GM11168 (cell line): ENCODE measurements around the gene TAF3.
"Not testable (repeated sequence)": the region's sequence is repeated elsewhere in the genome, so short reads cannot be mapped to it uniquely, and the experiment has no call there.

Experiments used
- in situ Hi-C: fragments of 300-500 bp; cut with MboI; formaldehyde crosslinking; loops from one replicate; pipeline ENCODE4 v1.12.0; 2022; ENCODE audit warnings: low sequenced_read_pairs; ENCODE audit not compliant: unreplicated experiment

TAF3 gene

DNA sequence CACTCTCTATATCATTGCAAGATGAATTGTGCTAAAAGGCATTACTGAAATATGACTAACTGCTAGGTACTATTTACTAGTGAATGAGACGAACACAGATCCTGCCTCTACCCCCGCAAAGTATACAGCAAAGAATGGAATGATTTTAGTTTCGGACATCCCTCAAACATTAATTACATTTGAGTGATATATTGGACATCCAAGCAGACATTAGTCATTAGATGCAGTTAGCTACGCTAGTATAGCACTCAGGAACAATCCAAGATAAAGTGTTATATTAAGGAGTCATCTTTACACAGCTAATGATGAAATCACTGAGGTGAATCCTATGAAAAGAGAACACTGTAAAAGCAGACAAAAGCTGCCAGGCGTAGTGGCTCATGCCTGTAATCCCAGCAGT, 7.3 kb upstream of the TAF3 start:
- in situ Hi-C loops, result no loop called here

DNA sequence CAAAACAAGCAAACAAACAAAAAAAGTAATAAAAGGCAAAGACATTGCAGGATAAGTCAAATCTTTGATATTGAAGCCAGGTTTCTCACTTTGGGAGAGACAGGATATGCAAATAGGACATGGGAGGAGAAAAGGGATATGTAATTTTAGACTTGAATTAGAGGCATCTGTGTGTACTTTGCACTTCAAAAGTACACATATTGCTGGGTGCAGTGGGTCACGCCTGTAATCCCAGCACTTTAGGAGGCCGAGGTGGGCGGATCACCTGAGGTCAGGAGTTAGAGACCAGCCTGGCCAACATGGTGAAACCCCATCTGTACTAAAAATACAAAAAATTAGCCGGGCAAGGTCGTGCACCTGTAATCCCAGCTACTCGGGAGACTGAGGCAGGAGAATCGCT, 6.6 kb upstream of the TAF3 start:
- in situ Hi-C loops, result not testable (repeated sequence)

DNA sequence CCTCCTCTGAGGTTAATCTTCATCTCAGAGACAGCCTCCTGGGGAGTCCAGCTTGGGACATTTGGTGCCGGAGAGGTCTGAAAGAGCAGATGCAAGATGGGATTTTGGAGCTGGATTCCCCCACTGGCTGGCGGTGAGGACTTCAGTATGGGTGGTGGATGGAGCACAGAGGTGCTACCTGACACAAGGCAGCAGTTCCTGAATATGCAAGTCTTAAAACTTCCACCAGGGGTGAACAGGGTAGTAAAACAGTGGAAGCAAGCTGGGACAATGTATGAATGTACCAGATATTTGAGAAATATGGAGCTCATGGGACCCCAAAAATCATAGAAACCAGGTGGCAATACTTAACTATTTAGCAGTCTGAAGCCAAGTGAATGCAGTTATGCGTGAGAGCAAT, 4.8 kb upstream of the TAF3 start:
- in situ Hi-C loops, result no loop called here

DNA sequence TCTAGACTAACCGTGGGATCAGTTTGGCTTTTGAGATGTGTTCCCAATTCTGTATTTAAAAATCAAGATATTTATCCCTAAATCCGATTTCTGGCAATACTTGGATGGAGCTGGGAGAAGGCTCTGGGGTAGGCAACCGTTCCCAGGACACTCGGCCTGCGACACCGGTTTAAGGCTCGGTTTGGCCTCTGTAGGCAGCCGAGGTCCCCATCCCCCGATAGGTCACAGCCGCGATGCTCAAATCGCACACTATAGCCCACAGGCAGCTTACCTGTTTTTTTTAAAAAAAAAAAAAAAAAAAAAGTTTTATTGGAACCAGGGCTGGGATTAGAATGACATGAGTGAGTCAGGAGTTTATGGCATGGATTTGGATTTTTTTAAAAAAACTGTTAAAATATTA, 729 bp upstream of the TAF3 start:
- in situ Hi-C loops, result no loop called here

- in situ Hi-C loops, result no loop called here
Observed at GRCh38 chr10:7817984-7818294, 366 bp upstream of the TAF3 start.

- in situ Hi-C loops, result no loop called here
Observed at GRCh38 chr10:7819121-7819460, 786 bp downstream of the TAF3 start.

GRCh38 chr10:7824251-7824650, 5.9 kb downstream of the TAF3 start:
- in situ Hi-C loops, result no loop called here

GRCh38 chr10:7826971-7827370, 8.7 kb downstream of the TAF3 start:
- in situ Hi-C loops, result no loop called here

GRCh38 chr10:7829289-7829834, 11.1 kb downstream of the TAF3 start:
- in situ Hi-C loops, result no loop called here

DNA sequence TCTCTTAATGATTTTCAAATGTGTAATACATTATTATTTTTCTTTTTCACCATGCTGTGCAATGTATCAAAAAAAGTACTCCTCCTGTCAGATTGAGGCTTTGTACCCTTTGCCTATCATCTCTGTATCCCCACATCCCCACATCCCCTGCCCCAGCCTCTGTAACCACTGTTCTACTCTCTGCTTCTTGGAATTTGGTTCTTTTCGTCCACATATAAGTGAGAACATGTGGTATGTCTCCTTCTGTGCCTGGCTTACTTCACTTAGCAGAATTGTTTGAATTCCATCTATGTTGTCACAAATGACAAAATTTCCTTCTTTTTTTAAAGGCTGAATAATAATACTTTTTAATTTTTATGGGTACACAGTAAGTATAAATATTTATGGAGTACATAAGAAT, 13.8 kb downstream of the TAF3 start:
- in situ Hi-C loops, result no loop called here

DNA sequence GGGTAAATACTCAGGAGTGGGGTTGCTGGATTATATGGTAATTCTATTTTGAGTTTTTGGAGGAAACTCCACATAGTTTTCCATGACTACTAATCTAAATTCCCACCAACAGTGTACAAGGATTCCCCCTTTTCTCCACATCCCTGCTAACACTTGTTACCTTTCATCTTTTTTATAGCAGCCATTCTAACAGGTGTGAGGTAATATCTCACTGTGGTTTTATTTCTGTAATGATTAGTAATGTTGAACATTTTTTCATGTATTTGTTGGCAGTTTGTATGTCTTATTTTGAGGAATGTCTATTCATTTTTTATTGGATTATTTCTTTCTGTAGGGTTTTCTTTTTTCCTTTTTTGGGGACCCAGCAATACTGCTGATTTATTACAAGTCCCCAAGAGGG, 14.9 kb downstream of the TAF3 start:
- in situ Hi-C loops, result no loop called here

DNA sequence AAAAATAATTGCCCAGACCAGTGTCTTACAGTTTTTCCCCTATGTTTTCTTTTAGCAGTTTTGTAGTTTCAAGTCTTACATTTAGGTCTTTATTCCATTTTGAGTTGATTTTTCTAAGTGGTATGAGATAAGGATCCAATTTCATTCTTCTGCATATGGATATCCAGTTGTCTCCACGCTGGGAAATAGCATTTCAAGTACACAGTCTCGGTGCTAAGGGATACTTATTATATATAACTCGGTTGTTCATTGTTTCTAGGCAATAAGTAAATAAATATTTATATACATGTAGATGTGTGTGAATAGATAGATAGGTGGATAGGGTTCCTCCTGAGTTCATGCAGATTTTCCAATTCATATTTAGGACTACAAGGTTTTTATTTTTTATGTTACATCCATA, 16.0 kb downstream of the TAF3 start:
- in situ Hi-C loops, result no loop called here

DNA sequence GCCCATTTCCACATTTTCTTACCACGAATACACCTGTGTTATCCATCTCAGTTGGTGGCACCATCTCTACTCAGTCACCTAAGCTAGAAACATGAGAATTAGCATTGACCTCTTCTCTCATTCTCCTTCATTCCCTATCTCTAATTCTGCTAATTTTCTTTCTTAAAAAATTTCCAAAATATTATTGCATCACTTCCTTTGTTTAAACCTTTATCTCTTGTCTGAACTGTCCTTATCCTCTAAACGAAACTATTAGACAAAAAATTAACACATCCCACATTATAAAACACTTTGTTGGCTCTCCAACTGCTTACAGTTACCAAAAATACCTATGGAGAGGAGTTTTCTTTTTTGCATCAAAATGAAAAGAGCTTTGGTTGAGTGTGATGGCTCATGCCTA, 18.3 kb downstream of the TAF3 start:
- in situ Hi-C loops, result no loop called here

DNA sequence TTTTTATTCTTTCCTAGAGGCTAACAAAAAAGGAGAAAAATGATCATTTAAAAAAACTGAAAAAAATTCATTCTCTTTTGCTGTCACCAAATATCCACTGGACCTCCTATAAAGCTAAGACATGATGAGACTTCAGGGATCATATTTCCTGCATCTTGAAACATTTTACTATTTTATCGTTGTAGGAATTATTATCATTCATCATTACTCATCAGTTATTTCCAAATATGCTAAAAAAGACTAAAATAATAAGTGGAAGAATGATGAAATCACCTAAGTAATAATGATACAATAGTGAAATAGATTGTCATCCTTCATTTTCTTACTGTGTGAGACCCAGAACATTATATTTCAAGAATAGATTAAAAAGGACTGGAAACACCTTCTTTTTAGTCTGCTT, 28.3 kb downstream of the TAF3 start:
- in situ Hi-C loops, result no loop called here

DNA sequence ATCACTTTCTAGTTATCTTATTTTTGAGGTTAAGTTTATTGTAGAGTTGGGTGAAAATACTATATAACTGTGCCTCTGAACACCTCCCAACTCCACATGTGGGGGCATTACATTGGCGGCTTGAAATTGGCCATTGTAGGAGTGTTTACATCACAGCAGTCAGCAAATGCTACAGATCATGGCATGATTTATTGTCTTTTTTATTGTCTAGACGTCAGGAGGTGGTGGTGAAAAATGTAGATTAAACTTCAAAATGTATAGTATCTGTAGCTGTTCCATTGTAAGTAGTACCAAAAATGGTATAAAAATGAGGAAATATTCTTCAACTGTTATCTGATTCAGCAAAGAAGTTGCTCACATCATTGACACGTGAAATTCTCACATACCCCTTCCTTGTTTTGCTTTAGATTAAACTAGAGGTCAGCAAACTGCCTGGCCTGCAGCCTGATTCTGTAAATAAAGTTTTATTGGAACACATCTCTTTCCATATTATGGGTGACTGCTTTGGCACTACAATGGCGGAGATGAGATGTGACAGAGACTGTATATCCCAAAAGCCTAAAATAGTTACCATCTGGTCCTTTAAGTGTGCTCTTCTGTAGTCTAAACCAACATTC, 35.0 kb downstream of the TAF3 start:
- in situ Hi-C loops, result no loop called here

- in situ Hi-C loops, result no loop called here
Observed at GRCh38 chr10:7853890-7854289, 35.6 kb downstream of the TAF3 start.

- in situ Hi-C loops, result no loop called here
Observed at GRCh38 chr10:7855205-7855604, 36.9 kb downstream of the TAF3 start.

- in situ Hi-C loops, result no loop called here
Observed at GRCh38 chr10:7856678-7857077, 38.4 kb downstream of the TAF3 start.

GRCh38 chr10:7857262-7857661, 39.0 kb downstream of the TAF3 start:
- in situ Hi-C loops, result no loop called here

DNA sequence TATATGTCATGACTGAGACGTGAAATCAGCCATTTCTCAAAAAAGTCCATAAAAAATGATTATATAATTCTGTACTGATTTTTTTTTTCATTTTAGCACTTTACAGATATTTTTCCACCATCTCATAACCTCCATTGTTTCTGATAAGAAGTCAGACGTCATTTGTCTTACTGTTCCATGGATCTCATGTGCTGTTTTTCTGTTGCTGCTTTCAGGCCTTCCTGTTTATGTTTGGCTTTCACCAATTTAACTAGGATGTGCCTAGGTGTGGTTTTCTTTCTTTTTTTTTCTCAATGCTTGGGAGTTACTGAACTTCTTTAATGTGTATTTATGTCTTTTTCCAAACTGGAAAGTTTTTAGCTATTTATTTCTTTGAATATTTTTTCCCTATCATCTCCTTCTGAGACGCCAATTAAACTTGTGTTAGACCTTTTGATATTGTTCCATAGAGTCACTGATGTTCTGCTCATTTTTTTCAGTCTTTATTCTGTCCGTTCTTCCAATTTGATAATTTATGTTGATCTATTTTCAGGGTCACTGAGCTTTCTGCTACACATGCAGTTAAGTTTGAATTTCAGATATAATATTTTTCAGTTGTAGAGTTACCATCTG, 43.3 kb downstream of the TAF3 start:
- in situ Hi-C loops, result loop anchor here (10.0 kb wide), 1 partner anchor 1353 kb away; no protein-coding TSS in a partner anchor

GRCh38 chr10:7862121-7862514, 43.8 kb downstream of the TAF3 start:
- in situ Hi-C loops, result loop anchor here (10.0 kb wide), 1 partner anchor 1353 kb away; no protein-coding TSS in a partner anchor

DNA sequence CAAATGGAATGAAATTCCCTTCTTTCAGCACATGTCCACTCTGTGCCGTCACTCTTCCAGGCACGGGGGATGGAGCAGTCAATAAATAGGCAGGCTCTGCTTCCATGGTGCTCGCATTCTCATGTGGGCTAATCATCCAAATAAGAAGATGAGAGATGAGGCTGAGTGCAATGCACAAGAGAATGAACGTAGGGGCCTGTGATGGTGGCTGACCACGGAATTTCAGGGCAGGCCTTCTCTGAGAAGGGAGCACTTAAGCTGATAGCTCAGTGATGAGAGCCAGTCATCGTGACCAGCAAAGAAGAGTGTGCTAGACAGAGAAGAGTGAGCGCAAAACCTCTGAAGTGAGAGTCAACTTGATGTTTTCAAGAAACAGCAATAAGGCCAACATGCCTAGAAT, 47.9 kb downstream of the TAF3 start:
- in situ Hi-C loops, result loop anchor here (10.0 kb wide), 1 partner anchor 1349 kb away; no protein-coding TSS in a partner anchor
